ENCODE data around the gene PTS. TPM values are rescaled to one million over a fixed set of nuclear protein-coding genes. Genes with fewer than 3 reads are reported as not detected.

Gene PTS
- total RNA-seq, 1 experiment from 2014 or later, result 48.6 TPM

GRCh38 chr11:112216561-112217105, 9.6 kb upstream of the PTS start:
- Histone ChIP-seq H3K23ac (ENCODE audit: insufficient read length, low read depth, low read length) (no peak overlapping the region), H3K9ac (ENCODE audit: extremely low read depth, insufficient read length, low read length) (no peak overlapping the region), H3K79me2 (ENCODE audit: insufficient read depth, low read length) (no peaks in the 10 kb centered on the region), H2BK12ac (ENCODE audit: insufficient read length, low read depth, low read length) (no peak overlapping the region), H3K79me1 (ENCODE audit: insufficient read depth, low read depth, low read length, poor library complexity, severe bottlenecking) (no peaks in the 10 kb centered on the region), H3K4me2 (ENCODE audit: insufficient read depth, insufficient read length, low read length) (no peak overlapping the region), H2BK120ac (ENCODE audit: low read depth, low read length, poor library complexity, severe bottlenecking) (no peak overlapping the region), H3T11ph (ENCODE audit: low read length) (no peak overlapping the region), H3K56ac (ENCODE audit: insufficient read length, low read depth, low read length) (no peak overlapping the region), H2AK5ac (ENCODE audit: insufficient read length, low read length) (no peak overlapping the region), H3K9me3 (ENCODE audit: control insufficient read depth, low read depth, low read length) (no peaks in the 10 kb centered on the region), H4K91ac (ENCODE audit: insufficient read length, low read depth, low read length) (no peak overlapping the region), H2BK15ac (ENCODE audit: low read depth, low read length) (no peak overlapping the region), H3K27me3 (ENCODE audit: insufficient read depth, low read length) (no peaks in the 10 kb centered on the region), H2AFZ (ENCODE audit: low read length) (no peak overlapping the region), H3K23me2 (ENCODE audit: insufficient read length, low read depth, low read length, poor library complexity, severe bottlenecking) (no peaks in the 10 kb centered on the region), H2BK20ac (ENCODE audit: low read depth, low read length, poor library complexity, severe bottlenecking) (no peak overlapping the region), H4K8ac (replicated peaks; ENCODE audit: insufficient read length, low read depth, low read length) (no peak overlapping the region), H3K14ac (ENCODE audit: insufficient read depth, low read length) (no peak overlapping the region), H3K4me1 (ENCODE audit: insufficient read depth, low read length) (no peaks in the 10 kb centered on the region), H2BK5ac (ENCODE audit: insufficient read length, low read length) (no peak overlapping the region), H4K5ac (ENCODE audit: insufficient read length, low read depth, low read length) (no peak overlapping the region), H3K27ac (ENCODE audit: insufficient read length, low read depth, low read length) (no peak overlapping the region), H4K20me1 (ENCODE audit: control insufficient read depth, insufficient read depth, insufficient read length) (no peaks in the 10 kb centered on the region), H3K4ac (ENCODE audit: low read depth, low read length) (no peak overlapping the region), H3K18ac (ENCODE audit: insufficient read length, low read depth, low read length) (no peak overlapping the region)
- no peaks in the 10 kb centered on the region for H3K9me3 Mint-ChIP-seq
- peaks cover 5% of the 10 kb centered on the region for H3K27me3 Mint-ChIP-seq (ENCODE audit: low read depth)
- H3K4me1 Mint-ChIP-seq, result no peaks in the 10 kb centered on the region
- H3K4me3 Mint-ChIP-seq, result no peak overlapping the region
- WGBS (ENCODE audit: extremely low coverage, insufficient read length, low lambda C conversion rate), result no CpG with 5 or more reads among the region's 1 CpG
- DNase-seq, result no peak
- TF ChIP-seq CTCF (conservative IDR thresholded peaks at IDR 0.05), result no peak
- H3K36me3 Mint-ChIP-seq (ENCODE audit: insufficient read depth in 1 of 3, low read depth in 3 of 3), result no peaks in the 10 kb centered on the region
- no peak overlapping the region; a peak in 1 of 7 replicates for H3K27ac Mint-ChIP-seq

Measured in H9 (cell line).